ENCODE results near the gene PSRC1.
"Not testable (repeated sequence)": the region's sequence is repeated elsewhere in the genome, so short reads cannot be mapped to it uniquely, and the experiment has no call there.

Gene PSRC1

GRCh38 chr1:109282952-109283747, at the start of gene PSRC1:
Gene PSRC1, minus strand, starts transcription at chr1:109283145.
- peak; percentile 90 to 94 for DNase-seq

DNA sequence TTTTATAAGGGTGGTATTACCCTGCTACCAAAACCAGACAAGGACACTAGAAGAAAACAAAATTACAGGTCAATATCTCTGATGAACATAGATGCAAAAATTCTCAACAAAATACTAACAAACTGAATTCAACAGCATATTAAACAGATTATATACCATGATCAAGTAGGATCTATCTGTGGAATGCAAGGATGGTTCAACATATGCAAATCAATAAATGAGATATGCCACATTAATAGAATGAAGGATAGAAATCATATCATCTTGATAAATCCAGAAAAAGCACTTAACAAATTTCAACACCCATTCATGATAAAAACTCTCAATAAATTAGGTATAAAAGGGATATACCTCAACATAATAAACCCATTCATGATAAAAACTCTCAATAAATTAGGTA, 48.2 kb upstream of the PSRC1 start:
- DNase-seq: no peak

DNA sequence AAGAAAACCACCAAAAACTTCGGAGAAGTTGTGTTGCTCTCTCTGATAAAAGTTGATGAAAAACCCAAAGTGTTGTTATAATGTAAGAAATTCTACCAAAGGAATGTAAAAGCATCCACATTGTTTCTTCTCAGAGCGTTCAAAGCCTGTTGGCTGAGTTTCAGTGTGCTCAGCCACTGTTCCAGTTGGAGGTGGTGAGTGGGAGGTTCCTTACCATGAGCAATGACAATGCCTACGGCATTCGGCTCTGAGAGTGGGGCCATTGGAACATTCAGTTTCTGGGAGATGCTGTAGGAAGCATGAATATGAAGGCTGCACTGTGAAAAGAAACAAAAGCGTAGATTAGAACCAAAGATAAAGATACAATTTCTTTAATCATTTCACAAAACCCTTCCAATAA, 44.3 kb upstream of the PSRC1 start:
- no peak for DNase-seq

GRCh38 chr1:109322974-109323373, 40.0 kb upstream of the PSRC1 start:
- no peak for DNase-seq

- no peak for DNase-seq
These were observed 36.2 kb upstream of the PSRC1 start for GRCh38 chr1:109319114-109319513.

DNA sequence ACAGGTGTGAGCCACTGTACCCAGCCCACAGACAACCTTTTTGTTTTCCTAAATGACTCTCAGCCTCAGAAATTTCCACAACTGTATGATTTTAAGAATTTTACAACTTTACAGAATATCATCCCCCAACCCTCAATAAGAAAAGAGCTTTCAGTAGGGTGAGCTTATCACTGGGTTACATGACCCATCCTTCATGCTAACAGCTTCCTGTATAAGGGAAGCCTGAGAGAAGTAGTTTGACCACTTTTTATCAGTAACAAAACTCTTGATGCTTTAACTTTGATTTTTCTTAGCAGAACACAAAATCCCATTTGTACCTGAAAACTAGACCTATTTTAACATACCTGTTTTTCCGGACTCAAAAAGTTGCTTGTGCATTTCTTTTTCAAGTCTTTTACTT, 33.6 kb upstream of the PSRC1 start:
- no peak for DNase-seq

DNA sequence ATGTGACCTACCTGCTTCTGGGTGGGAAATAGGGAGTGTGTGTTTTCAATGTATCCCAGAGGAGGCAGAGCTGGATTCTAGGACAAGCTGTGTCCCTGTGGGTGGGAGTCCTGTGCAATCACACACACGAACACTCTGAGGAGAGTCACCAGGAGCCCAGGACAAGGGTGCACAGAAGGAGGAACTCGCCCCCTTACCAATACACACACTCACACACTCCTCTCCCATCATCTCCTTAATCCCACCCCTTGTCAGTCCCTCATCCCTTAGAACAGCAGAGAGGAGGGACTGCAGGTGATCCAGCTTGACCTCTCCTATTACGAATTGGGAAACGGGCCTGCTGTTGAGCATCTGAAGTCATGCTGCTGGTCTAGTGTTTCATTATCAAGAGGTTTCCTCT, 32.3 kb upstream of the PSRC1 start:
- no peak for DNase-seq

DNA sequence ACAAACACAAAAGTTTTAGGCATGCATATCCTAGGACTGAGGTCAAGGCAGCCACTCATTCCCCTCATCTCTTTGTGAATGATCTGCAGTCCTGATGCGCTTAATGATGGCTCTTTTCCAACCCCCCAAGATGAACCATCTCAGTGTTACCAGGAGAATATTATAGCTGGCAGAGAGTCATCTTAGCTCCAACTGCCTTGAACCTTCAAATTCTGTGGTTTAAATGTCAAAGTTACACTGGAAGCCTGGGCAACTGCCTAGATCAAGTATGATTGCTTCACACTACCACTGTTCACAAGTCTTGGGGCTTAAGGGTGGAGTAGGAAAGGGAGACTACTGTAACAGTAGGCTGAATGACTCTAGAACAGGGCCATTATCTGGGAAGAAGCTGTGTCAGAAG, 31.9 kb upstream of the PSRC1 start:
- DNase-seq: no peak

DNA sequence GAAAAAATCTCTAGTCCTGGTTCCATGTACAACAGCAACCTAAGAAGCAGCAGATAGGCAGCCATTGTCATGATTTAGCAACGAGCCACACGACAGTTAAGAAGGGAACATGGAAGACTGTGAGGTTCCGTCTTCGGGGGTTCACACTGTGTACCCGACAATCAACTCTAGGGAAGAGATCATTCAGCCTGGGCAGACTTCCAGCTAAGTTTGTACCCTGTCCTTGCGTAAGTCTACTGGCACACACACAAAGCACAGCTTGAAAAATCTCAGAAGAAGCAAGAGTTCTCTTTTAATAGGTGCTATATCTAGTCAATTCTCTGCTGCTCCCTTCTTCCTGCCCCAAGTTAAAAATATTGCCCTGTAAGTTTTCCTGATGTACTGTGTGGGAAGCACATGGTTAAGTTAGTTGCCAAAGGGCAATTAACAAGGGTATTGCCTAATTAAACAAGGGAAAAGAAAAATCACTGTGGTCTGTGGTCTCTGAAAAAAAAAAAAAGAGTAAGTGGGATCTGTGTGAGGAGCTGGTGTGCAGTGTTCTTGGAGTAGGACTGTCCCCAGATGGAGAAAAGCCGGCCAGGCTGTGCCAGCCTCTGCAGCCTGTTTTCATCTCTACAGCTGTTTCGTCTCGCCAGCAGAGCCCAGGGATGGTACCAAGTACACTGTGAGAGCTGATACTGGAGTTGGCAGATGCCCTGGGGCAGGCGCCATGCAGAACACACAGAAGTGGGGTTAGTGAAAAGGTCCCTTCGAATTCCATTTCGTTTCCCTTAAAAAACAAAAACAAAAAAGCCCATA, 30.2 kb upstream of the PSRC1 start:
- no peak for DNase-seq

- DNase-seq: no peak
These were observed 29.3 kb upstream of the PSRC1 start for GRCh38 chr1:109312246-109312645.

DNA sequence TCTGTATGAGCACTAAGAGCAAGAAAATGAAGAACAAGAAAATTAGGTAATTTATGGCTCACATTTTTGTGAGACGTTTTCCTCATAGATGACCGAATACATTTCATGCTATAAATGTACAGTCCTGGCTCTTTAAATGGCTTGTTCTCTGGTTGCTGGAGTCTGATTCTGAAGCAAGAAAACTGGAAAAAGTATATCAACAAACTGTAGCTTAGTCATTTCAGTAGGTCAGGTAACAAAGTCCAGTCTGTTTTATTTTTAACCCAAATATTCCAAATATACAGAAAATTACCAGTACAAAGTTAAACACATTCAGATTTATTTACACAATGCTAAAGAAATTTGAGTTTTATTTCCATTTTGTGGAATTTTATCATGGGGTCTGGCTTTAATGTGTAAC, 26.4 kb upstream of the PSRC1 start:
- peak; percentile 21 to 32 for DNase-seq

DNA sequence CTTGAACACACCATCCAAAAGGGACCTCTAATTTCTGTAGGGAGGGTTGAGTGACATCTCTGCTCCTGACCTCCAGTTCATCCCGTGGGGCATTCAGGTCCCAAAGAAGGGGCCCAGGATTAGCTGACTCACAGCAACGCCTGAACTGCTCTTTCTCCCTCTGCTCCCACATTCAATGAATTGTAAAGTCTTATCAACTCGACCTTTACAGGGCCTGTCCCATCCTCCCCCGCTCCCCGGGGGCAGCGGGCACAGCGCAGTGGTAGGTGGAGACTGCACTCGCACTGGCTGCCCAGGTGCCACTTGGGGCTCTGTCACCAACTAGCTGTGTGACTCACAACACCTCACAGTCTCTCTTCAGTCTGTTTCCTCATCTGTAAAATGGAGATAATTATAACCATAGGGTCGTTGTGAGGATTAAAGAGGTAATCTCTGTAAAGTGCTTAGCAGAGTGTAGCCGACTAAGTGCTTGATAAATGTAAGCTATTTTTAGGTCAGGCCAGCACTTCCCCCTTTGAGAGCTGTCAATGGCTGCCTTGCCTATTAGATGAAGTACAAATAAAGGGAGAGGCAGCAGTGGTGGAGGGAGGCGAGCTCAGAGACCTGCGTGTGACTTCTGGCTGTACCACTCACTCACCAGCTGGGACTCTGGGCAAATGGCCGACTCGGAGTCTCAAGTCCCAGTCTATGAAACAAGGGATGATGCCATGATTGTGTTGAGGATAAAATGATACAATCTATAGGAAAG, 24.5 kb upstream of the PSRC1 start:
- DNase-seq: no peak

DNA sequence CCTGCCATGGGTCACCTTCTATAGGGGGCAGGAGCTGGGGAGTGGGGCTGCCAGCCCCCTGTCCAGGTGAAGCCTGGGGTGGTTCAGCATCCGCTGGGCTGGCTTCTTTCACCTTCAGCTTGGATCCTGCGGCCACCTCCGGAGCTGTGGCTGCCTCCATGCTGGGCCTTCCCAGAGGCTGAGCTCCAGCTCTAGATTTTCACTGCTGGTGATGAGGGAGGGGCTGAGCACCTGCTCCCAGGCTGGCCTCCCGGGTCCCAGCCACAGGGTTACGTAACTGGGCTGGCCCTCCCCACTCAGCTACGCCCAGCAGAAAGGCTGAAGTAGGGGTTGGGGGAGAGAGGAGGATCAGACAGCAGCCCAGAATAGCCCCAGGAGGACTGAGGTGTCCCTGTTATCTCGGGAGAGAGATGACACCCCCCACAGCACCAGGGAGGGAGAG, 23.9 kb upstream of the PSRC1 start, which contains the start of gene MYBPHL:
Gene MYBPHL, minus strand, starts transcription at position 180 of the 442 bp plus-strand sequence. Its CDS starts 20 bp downstream, at position 160.
- no peak for DNase-seq

GRCh38 chr1:109305991-109306390, 23.0 kb upstream of the PSRC1 start:
- DNase-seq: not testable (repeated sequence)

DNA sequence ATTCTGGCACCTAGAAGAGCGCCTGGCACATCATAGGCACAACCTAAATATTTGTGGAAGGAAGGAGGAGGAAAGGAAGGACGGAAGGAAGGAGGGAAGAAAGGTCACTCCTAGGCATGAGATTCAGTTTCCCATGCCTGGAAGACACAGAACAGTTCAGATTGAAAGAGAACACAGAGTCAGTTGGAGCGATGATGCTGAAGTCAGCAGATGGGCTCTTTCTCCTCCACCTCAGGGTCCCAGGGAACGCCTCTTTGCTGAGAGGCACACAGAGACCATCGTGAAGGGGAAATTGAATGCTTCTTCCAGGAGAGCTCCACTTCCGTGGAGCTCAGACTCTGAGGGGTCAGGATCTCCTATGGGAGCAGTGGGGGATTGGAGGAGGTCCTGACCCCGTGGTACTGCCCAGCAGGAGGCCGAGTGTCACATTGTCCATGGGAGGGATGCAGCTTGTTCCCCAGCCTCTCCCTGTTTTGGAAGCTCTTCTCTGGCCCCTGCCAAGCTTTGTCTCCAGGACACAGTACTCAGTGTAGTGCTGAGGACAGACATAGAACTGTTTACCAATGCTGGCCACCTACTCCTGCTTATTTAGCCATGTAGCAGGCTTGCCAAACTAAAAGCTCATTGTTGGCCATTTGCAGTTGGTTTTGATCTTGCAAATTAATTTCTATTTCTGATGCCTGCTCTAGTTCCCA, 21.4 kb upstream of the PSRC1 start:
- no peak for DNase-seq

- no peak for DNase-seq
These were observed 18.9 kb upstream of the PSRC1 start for GRCh38 chr1:109301874-109302273.

DNA sequence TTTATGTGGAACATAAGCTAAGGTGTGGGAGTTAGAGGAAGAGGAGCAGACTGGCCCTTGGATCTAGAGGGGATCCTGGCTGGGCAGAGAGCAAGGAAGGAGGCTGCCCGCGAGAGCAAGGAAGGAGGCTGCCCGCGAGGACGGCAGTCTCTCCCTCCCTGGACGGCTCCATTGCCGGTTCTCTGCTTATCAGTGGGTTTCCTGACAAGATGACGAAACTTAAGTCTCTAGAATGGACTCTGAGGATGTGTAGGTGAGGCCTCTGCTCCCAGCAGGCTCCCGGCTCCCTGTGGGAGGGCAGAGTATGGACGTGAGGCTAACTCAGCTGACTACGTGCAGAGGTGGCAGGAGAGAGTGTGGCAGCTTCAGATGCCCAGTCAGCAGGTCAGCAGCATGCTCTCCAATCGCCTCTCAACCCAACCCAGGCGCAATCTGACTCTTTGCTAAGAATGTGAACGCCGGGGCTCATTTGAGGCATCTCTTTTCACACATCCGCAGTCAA, 17.8 kb upstream of the PSRC1 start:
- no peak for DNase-seq

GRCh38 chr1:109299558-109300343, 16.8 kb upstream of the PSRC1 start:
- no peak for DNase-seq

- peak; percentile 67 to 69 for DNase-seq
These were observed 16.0 kb upstream of the PSRC1 start for GRCh38 chr1:109298666-109299557.

DNA sequence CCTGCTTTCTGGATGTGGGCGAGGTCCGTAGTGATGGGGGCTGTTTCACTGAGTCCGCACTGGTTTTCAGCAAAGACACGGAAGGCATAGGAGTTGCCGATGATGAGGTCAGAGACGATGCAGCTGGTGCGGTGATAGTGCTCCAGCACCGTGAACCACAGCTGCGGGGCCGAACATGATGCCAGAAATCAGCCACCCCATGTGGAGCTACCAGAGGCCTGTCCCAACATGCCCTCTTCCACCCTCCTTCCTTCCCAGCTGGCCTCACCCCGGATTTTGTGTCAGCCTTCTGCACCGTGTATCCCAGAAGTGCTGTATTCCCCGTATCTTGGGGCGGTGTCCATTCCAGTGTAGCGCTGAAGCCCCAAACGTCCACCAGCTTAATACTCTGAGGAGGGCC, 13.8 kb upstream of the PSRC1 start:
- DNase-seq: no peak
